Duodenal mucosa (tissue), 2 donors: ENCODE results near the gene CFAP299.

Experiments
- H3K27ac ChIP-seq: one replicate; pipeline ENCODE4 v1.7.0; 2013; ENCODE audit warnings: low read depth, low read length
- H3K27me3 ChIP-seq, 2 donors: one replicate each; pipeline ENCODE4 v1.7.0; 2013; ENCODE audit warnings: low read length in 2 of 2, control low read depth in 1 of 2; ENCODE audit not compliant: insufficient read depth in 2 of 2, control insufficient read depth in 1 of 2
- H3K36me3 ChIP-seq, 2 donors: one replicate each; pipeline ENCODE4 v1.7.0; 2013; ENCODE audit warnings: low read length in 2 of 2, control low read depth in 1 of 2; ENCODE audit not compliant: insufficient read depth in 2 of 2, control insufficient read depth in 1 of 2
- H3K4me1 ChIP-seq, 2 donors: one replicate each; pipeline ENCODE4 v1.7.0; 2013; ENCODE audit warnings: low read length in 2 of 2, control low read depth in 1 of 2; ENCODE audit not compliant: insufficient read depth in 2 of 2, control insufficient read depth in 1 of 2
- H3K4me3 ChIP-seq, 2 donors: one replicate each; pipeline ENCODE4 v1.7.0; 2013; ENCODE audit warnings: low read length in 2 of 2, low read depth in 1 of 2
- H3K9ac ChIP-seq, 2 donors: one replicate each; pipeline ENCODE4 v1.7.0; 2013; ENCODE audit warnings: low read length in 2 of 2, low read depth in 1 of 2
- H3K9me3 ChIP-seq, 2 donors: one replicate each; pipeline ENCODE4 v1.7.0; 2013; ENCODE audit warnings: low read length in 2 of 2, control low read depth in 1 of 2; ENCODE audit not compliant: control insufficient read depth in 1 of 2

The CFAP299 gene

DNA sequence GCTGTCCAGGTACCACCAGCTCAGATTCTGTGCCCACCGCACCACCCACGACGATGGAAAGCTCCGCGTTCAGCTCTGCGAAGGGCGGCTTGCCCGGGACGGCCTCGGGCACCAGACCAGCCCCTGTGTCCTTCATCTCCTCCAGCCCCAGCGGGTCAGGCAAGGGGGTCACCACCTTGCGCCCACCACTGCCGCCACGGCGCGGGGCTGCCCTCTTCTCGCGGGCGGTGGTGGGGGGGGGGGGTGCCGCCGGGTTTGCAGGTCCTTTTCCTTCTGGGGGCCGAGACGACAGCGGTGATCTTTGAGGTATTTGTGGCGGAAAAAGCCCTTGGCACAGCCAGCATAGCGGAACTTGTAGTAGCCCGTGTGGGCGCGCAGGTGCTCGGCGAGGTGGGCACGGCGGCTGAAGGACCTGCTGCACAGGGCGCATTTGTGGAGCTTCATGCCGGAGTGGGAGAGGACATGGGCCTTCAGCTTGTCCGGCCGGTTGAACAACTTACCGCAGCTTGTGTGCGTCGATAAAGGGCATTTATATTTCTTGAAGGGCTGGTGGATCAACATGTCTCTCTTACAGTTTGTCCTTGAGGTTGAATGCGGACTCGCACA, 50.9 kb downstream of the CFAP299 start:
- no peaks in the 10 kb centered on the region for H3K4me1 ChIP-seq
- no peaks in the 10 kb centered on the region for H3K36me3 ChIP-seq
- H3K9ac ChIP-seq, result no peak overlapping the region
- H3K27me3 ChIP-seq, result no peaks in the 10 kb centered on the region
- no peak overlapping the region for H3K4me3 ChIP-seq
- no peak overlapping the region for H3K27ac ChIP-seq
- H3K9me3 ChIP-seq, result no peaks in the 10 kb centered on the region

DNA sequence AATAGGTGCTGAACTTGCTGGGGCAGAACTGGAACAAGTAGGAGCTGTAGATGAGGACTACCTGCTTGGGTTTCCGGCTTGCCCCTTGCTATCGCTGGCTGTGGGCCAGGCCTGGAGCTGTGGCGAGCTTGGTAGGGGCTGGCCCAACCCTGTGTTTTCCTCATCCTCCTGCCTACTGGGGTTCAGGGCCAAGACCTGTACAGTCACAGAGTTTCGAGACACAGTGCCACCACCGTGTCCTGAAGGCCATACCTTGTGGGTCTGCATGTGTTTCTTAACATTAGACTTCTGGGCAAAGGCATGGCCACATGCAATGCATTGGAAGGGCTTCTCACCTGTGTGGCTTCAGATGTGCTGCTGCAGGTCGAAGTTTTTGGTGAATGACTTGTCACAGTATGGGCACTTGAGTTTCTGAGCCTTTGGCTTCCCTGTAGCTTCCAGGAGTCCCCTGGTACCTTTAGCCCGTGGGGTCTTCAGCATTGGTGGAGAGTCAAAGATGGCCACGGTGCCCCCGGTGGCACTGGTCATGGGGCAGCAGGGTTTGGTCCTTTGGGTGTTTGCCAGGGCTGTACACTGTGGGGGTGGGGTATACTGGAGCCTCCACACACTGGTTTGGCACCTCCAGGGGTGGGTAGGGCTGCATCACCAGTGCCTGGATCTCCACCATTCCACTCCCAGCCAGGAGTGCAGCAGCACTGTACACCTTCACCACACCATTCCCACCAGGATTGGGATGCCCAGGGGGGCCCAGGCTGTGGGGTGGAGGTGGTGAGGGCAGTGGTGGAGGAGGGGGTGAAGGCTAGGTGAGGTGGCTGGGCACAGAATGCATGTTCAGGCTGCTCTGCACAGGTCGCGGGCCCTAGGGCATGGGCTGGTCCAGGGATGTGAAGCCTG, 52.1 kb downstream of the CFAP299 start:
- no peaks in the 10 kb centered on the region for H3K4me1 ChIP-seq
- H3K9me3 ChIP-seq, result no peaks in the 10 kb centered on the region
- H3K4me3 ChIP-seq, result no peak overlapping the region

GRCh38 chr4:80388284-80388607, 52.7 kb downstream of the CFAP299 start:
- Histone ChIP-seq H3K4me3 (no peak overlapping the region), H3K36me3 (no peaks in the 10 kb centered on the region), H3K9me3 (no peaks in the 10 kb centered on the region), H3K9ac (no peak overlapping the region), H3K27me3 (no peaks in the 10 kb centered on the region), H3K27ac (no peak overlapping the region), H3K4me1 (no peaks in the 10 kb centered on the region)

More for the DNA sequence above, 52.1 kb downstream of the CFAP299 start:
- Histone ChIP-seq H3K36me3 (no peaks in the 10 kb centered on the region), H3K27me3 (no peaks in the 10 kb centered on the region), H3K9ac (no peak overlapping the region), H3K27ac (no peak overlapping the region)

DNA sequence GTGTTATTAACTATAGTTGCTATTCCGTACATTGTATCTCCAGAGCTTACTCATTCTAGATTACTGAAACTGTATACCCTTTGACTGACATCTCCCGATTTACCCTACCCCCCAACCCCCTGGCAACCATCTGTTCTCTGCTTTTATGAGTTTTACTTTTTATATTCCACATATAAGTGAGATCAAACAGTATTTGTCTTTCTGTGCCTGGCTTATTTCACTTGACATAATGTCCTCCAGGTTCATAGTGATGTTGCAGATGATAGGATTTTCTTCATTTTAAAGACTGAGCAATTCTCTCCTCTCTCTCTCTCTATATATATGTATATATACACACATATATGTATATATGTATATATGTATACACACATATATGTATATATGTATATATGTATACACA, 54.6 kb downstream of the CFAP299 start:
- H3K4me1 ChIP-seq, result no peaks in the 10 kb centered on the region
- no peaks in the 10 kb centered on the region for H3K27me3 ChIP-seq
- no peak overlapping the region for H3K9ac ChIP-seq
- H3K27ac ChIP-seq, result no peak overlapping the region
- no peaks in the 10 kb centered on the region for H3K36me3 ChIP-seq
- H3K9me3 ChIP-seq, result no peaks in the 10 kb centered on the region
- H3K4me3 ChIP-seq, result no peak overlapping the region

- Histone ChIP-seq H3K9ac (no peak overlapping the region), H3K9me3 (no peaks in the 10 kb centered on the region), H3K27me3 (no peaks in the 10 kb centered on the region), H3K27ac (no peak overlapping the region), H3K4me1 (no peaks in the 10 kb centered on the region), H3K4me3 (no peak overlapping the region), H3K36me3 (no peaks in the 10 kb centered on the region)
Measured at GRCh38 chr4:80393246-80393969, 57.9 kb downstream of the CFAP299 start.

- H3K27me3 ChIP-seq, result no peaks in the 10 kb centered on the region
- no peak overlapping the region for H3K4me3 ChIP-seq
- H3K9me3 ChIP-seq, result no peaks in the 10 kb centered on the region
- no peak overlapping the region for H3K9ac ChIP-seq
- no peaks in the 10 kb centered on the region for H3K4me1 ChIP-seq
- H3K27ac ChIP-seq, result no peak overlapping the region
- no peaks in the 10 kb centered on the region for H3K36me3 ChIP-seq
Measured at GRCh38 chr4:80393970-80394250, 58.4 kb downstream of the CFAP299 start.

- Histone ChIP-seq H3K27ac (no peak overlapping the region), H3K36me3 (no peaks in the 10 kb centered on the region), H3K4me1 (no peaks in the 10 kb centered on the region), H3K9me3 (no peaks in the 10 kb centered on the region), H3K9ac (no peak overlapping the region), H3K4me3 (no peak overlapping the region), H3K27me3 (no peaks in the 10 kb centered on the region)
Measured at GRCh38 chr4:80407246-80407645, 71.7 kb downstream of the CFAP299 start.

GRCh38 chr4:80409809-80410208, 74.3 kb downstream of the CFAP299 start:
- Histone ChIP-seq H3K36me3 (no peaks in the 10 kb centered on the region), H3K27ac (no peak overlapping the region), H3K4me1 (no peaks in the 10 kb centered on the region), H3K9me3 (no peaks in the 10 kb centered on the region), H3K4me3 (no peak overlapping the region), H3K27me3 (no peaks in the 10 kb centered on the region), H3K9ac (no peak overlapping the region)

DNA sequence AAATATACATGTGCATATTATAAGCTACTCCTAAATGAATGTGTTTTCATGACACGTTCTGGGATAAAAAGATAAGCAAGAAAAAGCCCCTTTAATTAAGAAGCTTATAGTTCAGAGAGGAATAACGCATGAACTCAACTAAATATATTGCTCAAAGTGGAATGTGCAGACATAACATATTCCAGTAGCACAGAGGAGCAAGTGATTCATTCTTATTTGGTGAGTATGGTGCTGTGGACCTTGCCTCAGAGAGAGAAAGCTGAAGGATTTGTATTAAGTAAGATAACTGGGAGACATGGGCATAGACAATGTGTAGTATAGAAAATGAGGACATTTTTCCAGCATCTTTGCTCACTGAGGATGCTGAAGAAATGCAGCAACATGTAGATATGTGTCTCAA, 76.8 kb downstream of the CFAP299 start:
- Histone ChIP-seq H3K4me1 (no peaks in the 10 kb centered on the region), H3K27ac (no peak overlapping the region), H3K36me3 (no peaks in the 10 kb centered on the region), H3K9me3 (no peaks in the 10 kb centered on the region), H3K4me3 (no peak overlapping the region), H3K9ac (no peak overlapping the region), H3K27me3 (no peaks in the 10 kb centered on the region)

DNA sequence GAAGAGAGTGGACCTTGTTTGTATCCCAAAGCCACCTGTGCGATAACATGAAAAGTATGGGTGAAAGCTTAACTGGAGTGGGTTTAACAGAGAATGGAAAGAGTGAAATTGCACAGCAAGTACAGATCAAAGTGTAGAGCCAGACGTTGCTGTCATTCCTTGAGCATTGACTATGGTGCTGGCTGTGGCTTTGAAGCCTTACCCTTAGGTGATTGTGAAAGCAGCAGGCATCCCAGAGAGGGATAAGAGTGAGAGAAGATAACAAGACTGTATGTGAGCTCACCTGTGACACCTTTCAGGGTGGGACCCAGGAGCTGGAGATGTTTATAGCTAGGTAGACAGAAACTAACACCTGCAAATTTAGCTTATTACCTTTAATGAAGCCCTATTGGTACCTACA, 77.6 kb downstream of the CFAP299 start:
- Histone ChIP-seq H3K36me3 (no peaks in the 10 kb centered on the region), H3K4me1 (no peaks in the 10 kb centered on the region), H3K9me3 (no peaks in the 10 kb centered on the region), H3K27me3 (no peaks in the 10 kb centered on the region), H3K4me3 (no peak overlapping the region), H3K9ac (no peak overlapping the region), H3K27ac (no peak overlapping the region)
